Measurements from ENCODE around the gene FAM241A.

Gene FAM241A

DNA sequence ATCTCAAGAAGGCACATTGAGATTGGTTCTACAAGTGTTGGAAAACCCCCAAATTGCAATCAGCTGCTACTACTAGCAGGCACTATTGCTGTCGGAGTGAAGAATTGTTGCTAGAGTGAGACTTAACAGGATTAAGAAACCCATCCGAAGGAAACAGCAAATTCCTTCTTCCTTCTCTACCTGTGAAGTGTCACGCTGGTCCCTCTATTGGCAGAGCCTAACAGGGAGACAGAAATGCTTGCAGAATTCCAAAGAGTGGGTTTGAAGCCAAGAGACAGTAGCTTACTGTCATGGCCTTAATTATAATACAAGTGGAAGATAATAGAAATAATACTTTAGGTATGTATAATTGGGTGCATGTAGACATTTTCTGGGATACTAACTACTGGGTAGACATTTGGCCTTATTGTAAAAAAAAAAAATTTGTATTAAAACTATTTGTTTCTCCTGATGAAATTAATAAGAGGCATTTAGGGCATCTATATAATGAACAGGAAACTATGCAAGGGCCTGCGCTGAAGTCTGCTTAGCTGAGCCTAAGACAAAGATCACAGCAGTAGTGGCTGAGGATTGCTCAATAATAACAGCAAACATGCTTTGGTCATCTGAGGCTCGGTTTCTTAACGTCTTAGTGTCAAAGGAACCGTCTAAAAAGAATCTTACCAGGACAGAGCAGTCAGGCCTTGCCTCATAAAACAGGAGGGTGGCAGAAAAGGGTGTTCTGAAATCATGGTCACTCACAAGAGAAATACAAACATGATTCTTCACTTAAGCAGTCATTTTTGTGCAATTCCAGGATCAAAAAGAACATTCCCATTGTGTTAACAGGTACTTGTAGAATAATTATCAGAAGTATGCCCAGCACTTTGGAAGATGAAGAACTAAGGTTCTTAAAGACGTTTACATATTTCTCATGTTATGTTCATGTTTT is 40.8 kb downstream of the FAM241A start:
- DNase-seq (ENCODE audit: extremely low spot score), result no peak
- POLR2A ChIA-PET, result no interaction called here
- CTCF ChIA-PET, result interaction anchor here (1.6 to 2.4 kb wide), 2 partner anchors 11 to 67 kb away, joined by 3 to 9 read pairs; no protein-coding TSS in a partner anchor
- TF ChIP-seq, protein P1, sequence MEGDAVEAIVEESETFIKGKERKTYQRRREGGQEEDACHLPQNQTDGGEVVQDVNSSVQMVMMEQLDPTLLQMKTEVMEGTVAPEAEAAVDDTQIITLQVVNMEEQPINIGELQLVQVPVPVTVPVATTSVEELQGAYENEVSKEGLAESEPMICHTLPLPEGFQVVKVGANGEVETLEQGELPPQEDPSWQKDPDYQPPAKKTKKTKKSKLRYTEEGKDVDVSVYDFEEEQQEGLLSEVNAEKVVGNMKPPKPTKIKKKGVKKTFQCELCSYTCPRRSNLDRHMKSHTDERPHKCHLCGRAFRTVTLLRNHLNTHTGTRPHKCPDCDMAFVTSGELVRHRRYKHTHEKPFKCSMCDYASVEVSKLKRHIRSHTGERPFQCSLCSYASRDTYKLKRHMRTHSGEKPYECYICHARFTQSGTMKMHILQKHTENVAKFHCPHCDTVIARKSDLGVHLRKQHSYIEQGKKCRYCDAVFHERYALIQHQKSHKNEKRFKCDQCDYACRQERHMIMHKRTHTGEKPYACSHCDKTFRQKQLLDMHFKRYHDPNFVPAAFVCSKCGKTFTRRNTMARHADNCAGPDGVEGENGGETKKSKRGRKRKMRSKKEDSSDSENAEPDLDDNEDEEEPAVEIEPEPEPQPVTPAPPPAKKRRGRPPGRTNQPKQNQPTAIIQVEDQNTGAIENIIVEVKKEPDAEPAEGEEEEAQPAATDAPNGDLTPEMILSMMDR (IDR thresholded peaks at IDR 0.05; ENCODE audit: control extremely low read depth, extremely low read depth, low read depth, missing control alignments), result no peak

- no peak for DNase-seq (ENCODE audit: extremely low spot score)
- CTCF ChIA-PET, result interaction anchor here (0.8 to 1.4 kb wide), 3 partner anchors 9 to 60 kb away, joined by 3 to 5 read pairs (median 4); no protein-coding TSS in a partner anchor
Observed at GRCh38 chr4:112189754-112190153, 44.5 kb downstream of the FAM241A start.

DNA sequence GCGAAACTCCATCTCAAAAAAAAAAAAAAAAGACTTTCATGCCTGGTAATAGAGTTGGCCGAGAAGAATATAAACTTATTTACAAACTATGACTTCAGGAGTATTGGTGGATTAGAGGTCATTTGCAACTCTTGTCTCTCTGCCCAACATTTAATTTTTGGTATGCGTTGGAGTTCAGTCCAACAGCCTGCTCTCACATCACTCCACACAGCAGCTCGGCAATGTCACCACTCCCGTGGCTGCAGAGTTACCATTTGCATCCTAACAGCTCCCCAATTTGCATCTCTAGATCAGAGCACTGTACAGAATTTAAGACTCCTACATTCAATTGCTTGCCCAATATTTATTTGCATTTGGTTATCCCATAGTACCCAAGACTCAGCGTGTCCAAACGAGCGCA is 45.4 kb downstream of the FAM241A start:
- ChIA-PET CTCF (interaction anchor here (0.8 kb wide), 1 partner anchor 61 kb away, joined by 3 read pairs; no protein-coding TSS in a partner anchor), POLR2A (no interaction called here)
- DNase-seq (ENCODE audit: extremely low spot score), result no peak
- TF ChIP-seq, protein P1 (IDR thresholded peaks at IDR 0.05; ENCODE audit: control extremely low read depth, extremely low read depth, low read depth, missing control alignments), result no peak

More at GRCh38 chr4:112189754-112190153, 44.5 kb downstream of the FAM241A start:
- POLR2A ChIA-PET, result no interaction called here
- TF ChIP-seq, protein P1 (IDR thresholded peaks at IDR 0.05; ENCODE audit: control extremely low read depth, extremely low read depth, low read depth, missing control alignments), result no peak

DNA sequence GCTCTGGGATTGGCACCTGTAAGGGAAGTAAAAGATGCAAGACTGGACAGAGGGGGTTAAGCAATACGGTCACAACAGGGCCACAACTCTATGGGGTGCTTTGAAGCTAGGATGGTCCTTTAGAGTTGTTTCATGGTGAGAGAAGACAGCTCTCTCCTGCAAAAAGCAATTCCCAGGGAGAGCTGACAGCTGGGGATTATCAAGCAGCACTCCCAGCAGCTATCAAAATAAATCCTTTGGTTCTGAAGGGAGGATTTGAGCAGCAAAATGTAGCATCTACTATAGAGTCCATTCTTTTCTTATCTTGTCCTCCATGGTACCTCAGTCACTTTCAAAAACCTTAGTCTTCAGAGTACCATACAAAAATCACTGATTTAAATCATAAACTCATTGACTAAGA is 51.2 kb downstream of the FAM241A start:
- ChIA-PET CTCF (interaction anchor here (1.0 to 1.2 kb wide), 3 partner anchors 16 to 43 kb away, joined by 3 read pairs; no protein-coding TSS in a partner anchor), POLR2A (no interaction called here)
- TF ChIP-seq, protein P1 (IDR thresholded peaks at IDR 0.05; ENCODE audit: control extremely low read depth, extremely low read depth, low read depth, missing control alignments), result no peak
- no peak for DNase-seq (ENCODE audit: extremely low spot score)

DNA sequence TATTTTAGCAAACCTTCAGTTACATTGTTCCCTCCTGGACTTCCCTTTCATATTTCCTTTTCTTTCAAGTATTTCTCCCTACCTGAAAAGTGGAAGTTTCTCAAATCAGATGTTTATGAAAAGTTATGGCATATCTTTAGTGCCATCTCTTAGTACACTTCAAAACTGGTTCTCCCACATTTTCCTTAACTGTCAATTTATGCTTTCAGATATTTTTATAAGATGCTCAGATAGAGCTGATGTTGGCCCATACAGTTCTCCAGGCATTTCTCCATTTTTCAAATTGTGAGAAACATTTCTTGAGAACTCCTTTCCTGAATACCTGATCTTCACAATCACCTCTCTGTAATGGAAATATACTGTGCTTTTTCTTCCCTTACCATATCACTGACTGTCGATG is 53.8 kb downstream of the FAM241A start:
- ChIA-PET CTCF (interaction anchor here (1.2 to 1.4 kb wide), 2 partner anchors 16 to 26 kb away, joined by 3 read pairs; no protein-coding TSS in a partner anchor), POLR2A (no interaction called here)
- DNase-seq (ENCODE audit: extremely low spot score), result no peak
- TF ChIP-seq, protein P1 (IDR thresholded peaks at IDR 0.05; ENCODE audit: control extremely low read depth, extremely low read depth, low read depth, missing control alignments), result no peak

DNA sequence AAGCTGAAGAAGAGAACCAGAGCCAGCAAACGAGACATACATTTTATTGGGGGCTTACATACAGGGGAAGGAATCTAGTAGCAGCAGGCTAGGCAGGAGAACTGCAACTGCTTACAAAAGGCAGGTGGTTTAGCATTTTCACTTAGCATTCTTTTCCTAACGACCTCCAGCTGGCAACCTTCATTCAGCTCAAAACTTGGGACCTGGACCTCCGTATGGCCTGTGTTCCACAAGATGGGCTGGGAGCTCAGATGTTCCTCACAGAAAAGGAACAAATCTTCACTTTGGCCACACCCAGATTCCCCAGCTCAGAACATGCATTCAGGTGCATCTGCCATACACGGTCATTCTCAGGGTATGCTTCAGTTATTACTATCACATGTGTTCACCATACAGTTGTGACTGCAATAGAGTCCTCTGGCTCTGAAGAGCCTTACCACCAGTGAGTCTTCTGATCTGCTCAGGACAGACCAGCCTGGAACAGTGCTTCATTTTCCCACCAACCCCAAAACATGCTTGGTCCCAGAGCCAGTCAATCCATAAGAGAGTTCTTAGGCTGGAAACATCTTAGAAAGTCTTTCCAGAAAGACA is 56.8 kb downstream of the FAM241A start:
- TF ChIP-seq, protein P1 (IDR thresholded peaks at IDR 0.05; ENCODE audit: control extremely low read depth, extremely low read depth, low read depth, missing control alignments), result no peak
- ChIA-PET CTCF (interaction anchor here (0.7 to 1.2 kb wide), 3 partner anchors 10 to 13 kb away, joined by 3 read pairs; no protein-coding TSS in a partner anchor), POLR2A (no interaction called here)
- DNase-seq (ENCODE audit: extremely low spot score), result no peak

All from GM10248 (cell line).